DND-41 (cell line): ENCODE data around the gene EXOC4.

Experiments
- ATAC-seq: fragments of 200-7000 bp; cut with Tn5 transposase; 3 replicates; pipeline ENCODE4 v1.9.1; 2021; ENCODE audit warnings: low read depth; ENCODE audit not compliant: insufficient read depth
- DNase-seq: peaks from one replicate; pipeline ENCODE4 v3.0.0-alpha.2; 2020
- H2AFZ ChIP-seq: 2 replicates; pipeline ENCODE4 v1.6.0; 2012; ENCODE audit warnings: low read depth, low read length
- H3K27ac ChIP-seq: 2 replicates; pipeline ENCODE4 v1.5.1; 2012; ENCODE audit warnings: low read length, inconsistent platforms
- H3K27me3 ChIP-seq: fragments of 200-600 bp; sonication (generic); 2 replicates; pipeline ENCODE4 v1.6.0; 2012; ENCODE audit warnings: low read length, mild to moderate bottlenecking, inconsistent platforms; ENCODE audit not compliant: insufficient read depth, poor library complexity
- H3K36me3 ChIP-seq: 2 replicates; pipeline ENCODE4 v1.5.1; 2012; ENCODE audit warnings: low read length, inconsistent platforms; ENCODE audit not compliant: insufficient read depth
- H3K4me1 ChIP-seq: 2 replicates; pipeline ENCODE4 v1.5.1; 2012; ENCODE audit warnings: mild to moderate bottlenecking, low read length; ENCODE audit not compliant: insufficient read depth
- H3K4me2 ChIP-seq: 2 replicates; pipeline ENCODE4 v1.6.0; 2012; ENCODE audit warnings: mild to moderate bottlenecking, moderate library complexity, low read length, inconsistent platforms; ENCODE audit not compliant: insufficient read depth
- H3K4me3 ChIP-seq, 2 experiments: fragments of 200-600 bp in 1 of 2; shearing (Covaris generic) in 1 of 2; 2 replicates each; pipeline ENCODE4 v1.5.1; 2012 to 2016; ENCODE audit warnings: inconsistent platforms in 2 of 2, low read length in 2 of 2, mild to moderate bottlenecking in 2 of 2, low read depth in 1 of 2, moderate library complexity in 1 of 2
- H3K79me2 ChIP-seq: 2 replicates; pipeline ENCODE4 v1.6.0; 2012; ENCODE audit warnings: low read length, inconsistent platforms; ENCODE audit not compliant: insufficient read depth
- H3K9ac ChIP-seq: 2 replicates; pipeline ENCODE4 v1.6.0; 2012; ENCODE audit warnings: low read depth, mild to moderate bottlenecking, inconsistent platforms, low read length, moderate library complexity
- H3K9me3 ChIP-seq: 2 replicates; pipeline ENCODE4 v1.5.1; 2012; ENCODE audit warnings: low read length, moderate library complexity, mild to moderate bottlenecking, inconsistent platforms; ENCODE audit not compliant: insufficient read depth, severe bottlenecking
- H4K20me1 ChIP-seq: 2 replicates; pipeline ENCODE4 v1.6.0; 2012; ENCODE audit warnings: low read length; ENCODE audit not compliant: insufficient read depth
- CTCF ChIP-seq: IDR thresholded peaks from 2 replicates; pipeline ENCODE4 v1.5.1; 2012; ENCODE audit warnings: borderline replicate concordance, low read length, moderate library complexity, mild to moderate bottlenecking; ENCODE audit not compliant: poor library complexity, severe bottlenecking; ENCODE audit errors: extremely low read depth
- EZH2 ChIP-seq: IDR thresholded peaks from 3 replicates; pipeline ENCODE4 v1.6.1; 2012; ENCODE audit warnings: borderline replicate concordance, low read depth, mild to moderate bottlenecking, moderate library complexity, low read length, inconsistent platforms; ENCODE audit not compliant: severe bottlenecking

Gene EXOC4

GRCh38 chr7:133361806-133362205 lies 108.9 kb downstream of the EXOC4 start:
- DNase-seq: no peak
- Histone ChIP-seq H3K4me1 (peaks cover 13% of the 10 kb centered on the region), H4K20me1 (no peaks in the 10 kb centered on the region), H3K36me3 (peaks cover 5% of the 10 kb centered on the region; the same call in 1 of the 2 replicates), H3K9me3 (no peaks in the 10 kb centered on the region), H3K27ac (no peak overlapping the region), H3K4me2 (no peak overlapping the region), H3K4me3 (no peak overlapping the region), H3K79me2 (no peaks in the 10 kb centered on the region), H2AFZ (no peak overlapping the region), H3K9ac (no peak overlapping the region), H3K27me3 (no peaks in the 10 kb centered on the region)
- ATAC-seq: no peak
- TF ChIP-seq EZH2 (no peak), CTCF (no peak)

- Histone ChIP-seq H3K9me3 (no peaks in the 10 kb centered on the region), H3K9ac (no peak overlapping the region), H3K36me3 (0 out of 2 replicates have a peak, but pooled peaks cover 2% of the 10 kb centered on the region), H3K4me2 (no peak overlapping the region), H3K4me3 (no peak overlapping the region), H3K4me1 (peaks cover 13% of the 10 kb centered on the region), H4K20me1 (no peaks in the 10 kb centered on the region), H3K27ac (no peak overlapping the region), H3K79me2 (no peaks in the 10 kb centered on the region), H2AFZ (no peak overlapping the region), H3K27me3 (no peaks in the 10 kb centered on the region)
- ATAC-seq: peak; percentile 75; the same call in 2 of the 3 replicates
- TF ChIP-seq EZH2 (no peak), CTCF (peak; percentile 7)
- no peak for DNase-seq
These were observed 112.2 kb downstream of the EXOC4 start for GRCh38 chr7:133364959-133365690.

- TF ChIP-seq EZH2: no peak
- TF ChIP-seq CTCF: no peak
- DNase-seq: no peak
- Histone ChIP-seq H3K4me2 (no peak overlapping the region), H2AFZ (no peak overlapping the region), H3K27me3 (no peaks in the 10 kb centered on the region), H4K20me1 (no peaks in the 10 kb centered on the region), H3K79me2 (no peaks in the 10 kb centered on the region), H3K4me3 (no peak overlapping the region), H3K27ac (no peak overlapping the region), H3K9me3 (no peaks in the 10 kb centered on the region), H3K4me1 (peaks cover 13% of the 10 kb centered on the region), H3K9ac (no peak overlapping the region), H3K36me3 (no peaks in the 10 kb centered on the region)
- ATAC-seq: no peak
These were observed 113.0 kb downstream of the EXOC4 start for GRCh38 chr7:133365917-133366316.
